Panc1 (cell line): ENCODE results near the gene DCHS2. TPM values are rescaled to one million over a fixed set of nuclear protein-coding genes. Genes with fewer than 3 reads are reported as not detected.

Source experiments
- ATAC-seq: fragments of 200-7000 bp; cut with Tn5 transposase; 2 replicates; pipeline ENCODE4 v1.9.1; 2020; ENCODE audit warnings: mild to moderate bottlenecking, moderate library complexity
- BruUV-seq: library from RNA; stranded (reverse); fragments of 400-500 nt; replicated peaks from 2 replicates; lab custom pipeline; 2021; lab: Mats Ljungman, UMichigan
- CTCF ChIA-PET: fragments of 300-600 bp; sonication (Branson Sonifier 250); formaldehyde crosslinking; loops from one replicate; lab custom pipeline; 2022; ENCODE audit warnings: antibody characterized with exemption; lab: Charles Lee
- POLR2A ChIA-PET: fragments of 300-600 bp; sonication (Branson Sonifier 250); formaldehyde crosslinking; loops from one replicate; lab custom pipeline; 2022; ENCODE audit warnings: antibody characterized with exemption; lab: Charles Lee
- DNase-seq: peaks from one replicate; pipeline ENCODE4 v3.0.0-alpha.2; 2010; ENCODE audit warnings: low read depth, low spot score
- H3K27ac ChIP-seq: 2 replicates; pipeline ENCODE4 v1.5.1; 2011; ENCODE audit warnings: mild to moderate bottlenecking, low read length, inconsistent platforms
- H3K27me3 ChIP-seq: fragments of 200-500 bp; sonication (Bioruptor generic); 2 replicates; pipeline ENCODE4 v1.6.0; 2014; ENCODE audit warnings: low read length, inconsistent platforms; ENCODE audit not compliant: control insufficient read depth, insufficient read depth
- H3K36me3 ChIP-seq: fragments of 200-500 bp; sonication (Bioruptor generic); 2 replicates; pipeline ENCODE4 v1.5.1; 2014; ENCODE audit warnings: inconsistent platforms, mild to moderate bottlenecking, low read length, moderate library complexity; ENCODE audit not compliant: control insufficient read depth, insufficient read depth
- H3K4me1 ChIP-seq: 2 replicates; pipeline ENCODE4 v1.5.1; 2011; ENCODE audit warnings: inconsistent platforms, mild to moderate bottlenecking, low read length, moderate library complexity; ENCODE audit not compliant: control insufficient read depth, insufficient read depth
- H3K4me3 ChIP-seq, 2 experiments: 2 replicates each; pipeline ENCODE4 v1.5.1; 2011 to 2012; ENCODE audit warnings: low read depth in 2 of 2, low read length in 2 of 2, mild to moderate bottlenecking in 2 of 2, inconsistent platforms in 1 of 2, moderate library complexity in 1 of 2
- H3K9me3 ChIP-seq: fragments of 200-500 bp; sonication (Bioruptor generic); 2 replicates; pipeline ENCODE4 v1.5.1; 2014; ENCODE audit warnings: low read depth, mild to moderate bottlenecking, inconsistent platforms, low read length, moderate library complexity; ENCODE audit not compliant: control insufficient read depth, insufficient read depth
- CTCF ChIP-seq: fragments of 450-650 bp; IDR thresholded peaks from 2 replicates; pipeline ENCODE4 v1.5.1; 2017; ENCODE audit warnings: mild to moderate bottlenecking
- POLR2AphosphoS5 ChIP-seq: IDR thresholded peaks from 2 replicates; pipeline ENCODE4 v1.6.1; 2012; ENCODE audit warnings: mild to moderate bottlenecking, low read depth, low read length, moderate library complexity
- REST ChIP-seq, 2 experiments: IDR thresholded peaks; 2 replicates each; pipeline ENCODE4 v1.6.1; 2011 to 2012; ENCODE audit warnings: low read depth in 2 of 2, control low read depth in 1 of 2, low read length in 1 of 2, mild to moderate bottlenecking in 1 of 2, moderate library complexity in 1 of 2; ENCODE audit not compliant: insufficient read depth in 1 of 2
- SIN3A ChIP-seq: IDR thresholded peaks from 2 replicates; pipeline ENCODE4 v1.6.1; 2012; ENCODE audit warnings: low read depth, mild to moderate bottlenecking, low read length, moderate library complexity, borderline replicate concordance; ENCODE audit not compliant: insufficient read depth
- TCF7L2 ChIP-seq: IDR thresholded peaks from 2 replicates; pipeline ENCODE4 v1.6.1; 2011; ENCODE audit warnings: mild to moderate bottlenecking, low read depth, low read length, inconsistent platforms
- in situ Hi-C: cut with HindIII; loops from 2 replicates; pipeline ENCODE4 v1.10.0; 2016; ENCODE audit warnings: low sequenced_read_pairs, low pct_unique_long_range_greater_than_20kb
- intact Hi-C: fragments of 100-400 bp; cut with micrococcal nuclease; formaldehyde crosslinking; loops from one replicate; pipeline ENCODE4 v1.10.0; 2022; ENCODE audit not compliant: unreplicated experiment
- total RNA-seq: library from RNA; stranded (reverse); gene quantifications from one replicate; pipeline ENCODE4 v1.2.1, GENCODE V29; 2021; ENCODE audit not compliant: unreplicated experiment

The DCHS2 gene
- total RNA-seq, 1 experiment from 2014 or later, result not detected

GRCh38 chr4:154230091-154230490 lies 261.5 kb downstream of the DCHS2 start:
- ChIA-PET CTCF (no interaction called here), POLR2A (no interaction called here)
- DNase-seq (no peak), ATAC-seq (no peak)
- in situ Hi-C loops, result no loop called here
- no peak overlapping the region for H3K27ac ChIP-seq
- no peaks in the 10 kb centered on the region for H3K27me3 ChIP-seq
- no peaks in the 10 kb centered on the region for H3K36me3 ChIP-seq
- H3K9me3 ChIP-seq, result no peaks in the 10 kb centered on the region
- BruUV-seq, result no TSS peak
- H3K4me1 ChIP-seq, result no peaks in the 10 kb centered on the region
- H3K4me3 ChIP-seq, result no peak overlapping the region
- TF ChIP-seq SIN3A (no peak), REST (IDR thresholded peaks at IDR 0.05; ENCODE audit: insufficient read depth in 1 of 2, low read depth in 2 of 2, low read length in 1 of 2) (no peak), POLR2AphosphoS5 (no peak), TCF7L2 (no peak), CTCF (no peak)
- intact Hi-C loops, result no loop called here

GRCh38 chr4:154222875-154223274 lies 268.7 kb downstream of the DCHS2 start:
- Histone ChIP-seq H3K4me1 (no peaks in the 10 kb centered on the region), H3K4me3 (no peak overlapping the region), H3K36me3 (no peaks in the 10 kb centered on the region), H3K27ac (no peak overlapping the region), H3K9me3 (0 out of 2 replicates have a peak, but pooled peaks cover 4% of the 10 kb centered on the region), H3K27me3 (no peaks in the 10 kb centered on the region)
- POLR2A ChIA-PET, result no interaction called here
- ATAC-seq, result no peak
- in situ Hi-C loops (no loop called here), intact Hi-C loops (no loop called here)
- BruUV-seq, result no TSS peak
- TF ChIP-seq POLR2AphosphoS5 (no peak), TCF7L2 (no peak), CTCF (no peak), SIN3A (no peak), REST (IDR thresholded peaks at IDR 0.05; ENCODE audit: insufficient read depth in 1 of 2, low read depth in 2 of 2, low read length in 1 of 2) (no peak)
- no peak for DNase-seq
- CTCF ChIA-PET, result no interaction called here
